ENCODE results near the gene CHAD.

DNA sequence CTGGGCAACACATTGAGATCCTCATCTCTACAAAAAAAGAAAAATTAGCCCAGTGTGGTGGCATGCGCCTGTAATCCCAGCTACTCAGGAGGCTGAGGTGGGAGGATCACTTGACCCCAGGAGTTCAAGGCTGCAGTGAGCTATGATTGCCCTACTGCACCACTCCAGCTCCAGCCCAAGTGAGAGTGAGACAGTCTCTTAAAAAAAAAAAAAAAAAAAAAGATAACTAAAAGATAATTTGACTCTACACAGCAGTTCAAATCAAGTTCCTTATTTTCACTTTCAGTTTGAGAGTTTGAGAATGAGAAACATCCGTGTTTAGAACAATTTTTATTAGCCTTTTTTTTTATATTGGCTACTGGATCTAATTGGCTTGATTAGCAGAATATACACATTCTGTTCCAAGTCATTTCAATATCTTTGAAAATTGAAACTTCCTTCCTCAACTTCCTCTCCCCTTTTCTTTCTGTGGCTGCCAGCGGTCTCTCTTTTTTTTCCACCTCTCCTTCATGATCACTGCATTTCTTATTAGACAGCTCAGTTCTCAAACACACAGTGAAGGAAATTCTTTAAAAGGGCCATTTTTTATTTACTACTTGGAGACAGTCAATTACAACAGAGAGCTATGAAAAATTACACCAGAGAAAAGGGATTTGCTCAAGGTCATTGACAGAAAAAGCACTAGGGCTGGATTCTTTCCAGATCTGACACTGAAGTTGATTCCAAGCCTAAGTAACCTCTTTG lies 47.2 kb downstream of the CHAD start:
- TF ChIP-seq, protein P1, sequence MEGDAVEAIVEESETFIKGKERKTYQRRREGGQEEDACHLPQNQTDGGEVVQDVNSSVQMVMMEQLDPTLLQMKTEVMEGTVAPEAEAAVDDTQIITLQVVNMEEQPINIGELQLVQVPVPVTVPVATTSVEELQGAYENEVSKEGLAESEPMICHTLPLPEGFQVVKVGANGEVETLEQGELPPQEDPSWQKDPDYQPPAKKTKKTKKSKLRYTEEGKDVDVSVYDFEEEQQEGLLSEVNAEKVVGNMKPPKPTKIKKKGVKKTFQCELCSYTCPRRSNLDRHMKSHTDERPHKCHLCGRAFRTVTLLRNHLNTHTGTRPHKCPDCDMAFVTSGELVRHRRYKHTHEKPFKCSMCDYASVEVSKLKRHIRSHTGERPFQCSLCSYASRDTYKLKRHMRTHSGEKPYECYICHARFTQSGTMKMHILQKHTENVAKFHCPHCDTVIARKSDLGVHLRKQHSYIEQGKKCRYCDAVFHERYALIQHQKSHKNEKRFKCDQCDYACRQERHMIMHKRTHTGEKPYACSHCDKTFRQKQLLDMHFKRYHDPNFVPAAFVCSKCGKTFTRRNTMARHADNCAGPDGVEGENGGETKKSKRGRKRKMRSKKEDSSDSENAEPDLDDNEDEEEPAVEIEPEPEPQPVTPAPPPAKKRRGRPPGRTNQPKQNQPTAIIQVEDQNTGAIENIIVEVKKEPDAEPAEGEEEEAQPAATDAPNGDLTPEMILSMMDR (conservative IDR thresholded peaks at IDR 0.05; ENCODE audit: low read length): no peak
- TF ChIP-seq EZH2phosphoT487 (IDR thresholded peaks at IDR 0.05; ENCODE audit: borderline replicate concordance): no peak
